GM12892 (cell line): ENCODE results near the gene COQ10A.

Experiments
- POLR2A ChIP-seq: IDR thresholded peaks from 2 replicates; pipeline ENCODE4 v1.6.1; 2011; ENCODE audit warnings: low read depth, low read length, control low read depth
- POLR2AphosphoS5 ChIP-seq: IDR thresholded peaks from 2 replicates; pipeline ENCODE4 v1.6.1; 2011; ENCODE audit warnings: low read depth, low read length, control low read depth
- TAF1 ChIP-seq: IDR thresholded peaks from 2 replicates; pipeline ENCODE4 v1.6.1; 2011; ENCODE audit warnings: low read depth, mild to moderate bottlenecking, control low read depth, low read length, borderline replicate concordance

DNA sequence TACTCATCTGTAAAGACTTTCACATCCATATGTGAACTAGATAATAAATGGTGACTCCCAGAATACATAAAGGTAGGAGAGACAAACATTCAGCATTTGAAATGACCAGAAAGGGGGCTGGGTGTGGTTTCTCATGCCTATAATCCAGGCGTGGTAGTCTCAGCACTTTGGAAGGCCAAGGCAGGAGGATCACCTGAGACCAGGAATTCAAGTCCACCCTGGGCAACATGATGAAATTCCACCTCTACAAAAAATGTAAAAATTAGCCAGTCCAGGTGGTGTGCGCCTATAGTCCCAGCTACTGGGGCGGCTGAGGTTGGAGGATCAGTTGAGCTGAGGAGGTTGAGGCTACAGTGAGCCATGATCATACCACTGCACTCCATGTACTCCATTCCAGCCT is 37.5 kb downstream of the COQ10A start:
- TF ChIP-seq POLR2A (no peak), POLR2AphosphoS5 (no peak), TAF1 (no peak)
